GM23338 (cell line): ENCODE measurements around the gene STRA8. TPM values are rescaled to one million over a fixed set of nuclear protein-coding genes. Genes with fewer than 3 reads are reported as not detected.

Experiments
- ATAC-seq: fragments of 200-7000 bp; cut with Tn5 transposase; 3 replicates; pipeline ENCODE4 v1.9.1; 2020
- DNase-seq: peaks from one replicate; pipeline ENCODE4 v3.0.0-alpha.2; 2015; ENCODE audit warnings: low spot score
- H2AFZ ChIP-seq: fragments of 200-600 bp; sonication (generic); 2 replicates; pipeline ENCODE4 v1.8.0; 2016; ENCODE audit warnings: antibody characterized with exemption, mild to moderate bottlenecking, moderate library complexity
- H3F3A ChIP-seq: fragments of 200-600 bp; sonication (generic); replicated peaks from 2 replicates; pipeline ENCODE4 v1.8.0; 2017; ENCODE audit warnings: antibody characterized with exemption, mixed run types, low read depth
- H3K27ac ChIP-seq: fragments of 200-600 bp; sonication (generic); 2 replicates; pipeline ENCODE4 v1.6.1; 2016; ENCODE audit warnings: low read depth
- H3K27me3 ChIP-seq: fragments of 200-600 bp; sonication (generic); 2 replicates; pipeline ENCODE4 v1.8.0; 2016; ENCODE audit warnings: mild to moderate bottlenecking, mixed run types, moderate library complexity; ENCODE audit not compliant: insufficient read depth
- H3K36me3 ChIP-seq: fragments of 200-600 bp; sonication (generic); 2 replicates; pipeline ENCODE4 v1.8.0; 2016; ENCODE audit warnings: mild to moderate bottlenecking; ENCODE audit not compliant: insufficient read depth
- H3K4me1 ChIP-seq: fragments of 200-600 bp; sonication (generic); 2 replicates; pipeline ENCODE4 v1.8.0; 2016; ENCODE audit warnings: mild to moderate bottlenecking, moderate library complexity; ENCODE audit not compliant: insufficient read depth
- H3K4me2 ChIP-seq: fragments of 200-600 bp; sonication (generic); 2 replicates; pipeline ENCODE4 v1.7.1; 2017; ENCODE audit warnings: mixed run types
- H3K4me3 ChIP-seq: fragments of 200-600 bp; sonication (generic); 2 replicates; pipeline ENCODE4 v1.6.1; 2016; ENCODE audit warnings: mixed run types
- H3K79me2 ChIP-seq: fragments of 200-600 bp; sonication (generic); replicated peaks from 2 replicates; pipeline ENCODE4 v1.8.0; 2017; ENCODE audit warnings: mild to moderate bottlenecking; ENCODE audit not compliant: insufficient read depth
- H3K9me2 ChIP-seq: fragments of 200-600 bp; sonication (generic); 2 replicates; pipeline ENCODE4 v1.8.0; 2017; ENCODE audit not compliant: insufficient read depth
- H4K20me1 ChIP-seq: fragments of 200-600 bp; sonication (generic); replicated peaks from 2 replicates; pipeline ENCODE4 v1.8.0; 2017; ENCODE audit warnings: mild to moderate bottlenecking; ENCODE audit not compliant: insufficient read depth
- H3K27ac Mint-ChIP-seq: 2 replicates; pipeline ENCODE4 v1.8.0; 2020; ENCODE audit warnings: inconsistent platforms, mild to moderate bottlenecking, moderate library complexity, mixed read lengths
- H3K27me3 Mint-ChIP-seq: 3 replicates; pipeline ENCODE4 v1.8.0; 2022; ENCODE audit warnings: low read depth, mild to moderate bottlenecking, moderate library complexity, mixed read lengths, inconsistent platforms; ENCODE audit not compliant: insufficient read depth, poor library complexity
- H3K36me3 Mint-ChIP-seq: 3 replicates; pipeline ENCODE4 v1.8.0; 2021; ENCODE audit warnings: low read depth, mild to moderate bottlenecking, inconsistent platforms, moderate library complexity, mixed read lengths
- H3K4me1 Mint-ChIP-seq: 3 replicates; pipeline ENCODE4 v1.8.0; 2020; ENCODE audit warnings: mild to moderate bottlenecking, inconsistent platforms, mixed read lengths
- H3K4me3 Mint-ChIP-seq: 3 replicates; pipeline ENCODE4 v1.8.0; 2021; ENCODE audit warnings: moderate library complexity, mild to moderate bottlenecking, inconsistent platforms, mixed read lengths
- H3K9me3 Mint-ChIP-seq: 3 replicates; pipeline ENCODE4 v1.8.0; 2020; ENCODE audit warnings: moderate library complexity, mild to moderate bottlenecking, inconsistent platforms, mixed read lengths
- CREB1 ChIP-seq: fragments of 250-450 bp; sonication (Bioruptor Pico); IDR thresholded peaks from 2 replicates; pipeline ENCODE4 v1.5.0; 2020; ENCODE audit warnings: low read depth, mild to moderate bottlenecking, moderate library complexity
- CTCF ChIP-seq, 2 experiments: fragments of 200-600 bp in 1 of 2; sonication (generic) in 1 of 2; conservative IDR thresholded peaks; 2 replicates each; pipeline versions ENCODE4 v1.5.1 to v1.6.1; 2016 to 2017; ENCODE audit warnings: antibody characterized with exemption in 2 of 2, low read depth in 2 of 2, mild to moderate bottlenecking in 2 of 2, moderate library complexity in 1 of 2
- ETS1 ChIP-seq: IDR thresholded peaks from 2 replicates; pipeline ENCODE4 v1.6.1; 2016; ENCODE audit warnings: antibody characterized with exemption
- EZH2 ChIP-seq: fragments of 200-600 bp; sonication (generic); IDR thresholded peaks from one replicate; pipeline ENCODE4 v1.8.0; 2017; ENCODE audit warnings: antibody characterized with exemption, mild to moderate bottlenecking, low read depth; ENCODE audit not compliant: unreplicated experiment
- EZH2phosphoT487 ChIP-seq: fragments of 200-600 bp; sonication (generic); IDR thresholded peaks from one replicate; pipeline ENCODE4 v1.8.1; 2018; ENCODE audit warnings: antibody characterized with exemption; ENCODE audit not compliant: unreplicated experiment
- JUNB ChIP-seq: IDR thresholded peaks from one replicate; pipeline ENCODE4 v1.6.1; 2016; ENCODE audit warnings: antibody characterized with exemption; ENCODE audit not compliant: unreplicated experiment
- NANOG ChIP-seq: IDR thresholded peaks from 2 replicates; pipeline ENCODE4 v1.6.1; 2016; ENCODE audit warnings: antibody characterized with exemption, borderline replicate concordance
- POLR2AphosphoS5 ChIP-seq: IDR thresholded peaks from 2 replicates; pipeline ENCODE4 v1.6.1; 2016; ENCODE audit warnings: antibody characterized with exemption, low read depth
- REST ChIP-seq: IDR thresholded peaks from one replicate; pipeline ENCODE4 v1.6.1; 2018; ENCODE audit warnings: antibody characterized with exemption; ENCODE audit not compliant: unreplicated experiment
- STAT1 ChIP-seq: IDR thresholded peaks from one replicate; pipeline ENCODE4 v1.6.1; 2016; ENCODE audit warnings: antibody characterized with exemption; ENCODE audit not compliant: unreplicated experiment
- ZNF114 ChIP-seq: fragments of 250-450 bp; sonication (Bioruptor Pico); IDR thresholded peaks from 2 replicates; pipeline ENCODE4 v1.5.0; 2020; ENCODE audit warnings: mild to moderate bottlenecking, moderate library complexity
- ZNF331 ChIP-seq: fragments of 250-450 bp; sonication (Bioruptor Pico); IDR thresholded peaks from 2 replicates; pipeline ENCODE4 v1.5.0; 2020; ENCODE audit warnings: low read depth, mild to moderate bottlenecking, moderate library complexity
- polyA plus RNA-seq: library from polyadenylated mRNA; unstranded; fragments of >200 nt; fragmentation: Nextera tagmentation; extraction: Ambion mirVana; gene quantifications from 2 replicates; pipeline ENCODE4 v1.2.1, GENCODE V29; 2016
- total RNA-seq: library from RNA; depleted of rRNA; stranded (reverse); fragments of >200 nt; shearing (Covaris generic); gene quantifications from 2 replicates; pipeline ENCODE4 v1.2.3, GENCODE V29; 2014

STRA8 gene
- total and polyA plus RNA-seq, 2 experiments from 2014 or later, result not detected

GRCh38 chr7:135263321-135263970 is 29.8 kb downstream of the STRA8 start:
- no peaks in the 10 kb centered on the region for H3K36me3 ChIP-seq
- Mint-ChIP-seq H3K36me3 (peaks cover 16% of the 10 kb centered on the region; the same call in 2 of the 3 replicates), H3K9me3 (peaks cover 48% of the 10 kb centered on the region), H3K4me1 (peaks cover 2% of the 10 kb centered on the region; the same call in 2 of the 3 replicates), H3K4me3 (no peak overlapping the region), H3K27ac (no peak overlapping the region), H3K27me3 (peaks cover 10% of the 10 kb centered on the region)
- DNase-seq, result no peak
- no peak overlapping the region for H3K4me3 ChIP-seq
- H3K27me3 ChIP-seq, result no peaks in the 10 kb centered on the region
- no peaks in the 10 kb centered on the region for H3F3A ChIP-seq
- H2AFZ ChIP-seq, result no peak overlapping the region
- TF ChIP-seq POLR2AphosphoS5 (no peak), CTCF (conservative IDR thresholded peaks at IDR 0.05; ENCODE audit: low read depth in 2 of 2) (no peak), ZNF114 (CRISPR knock-in tag) (no peak), EZH2 (no peak), NANOG (no peak), ZNF331 (CRISPR knock-in tag) (no peak), ETS1 (no peak), STAT1 (no peak), CREB1 (CRISPR knock-in tag) (no peak), JUNB (no peak), EZH2phosphoT487 (no peak), REST (no peak)
- H3K4me1 ChIP-seq, result no peaks in the 10 kb centered on the region
- no peak for ATAC-seq
- H3K27ac ChIP-seq, result no peak overlapping the region
- H3K4me2 ChIP-seq, result no peak overlapping the region
- H3K9me2 ChIP-seq, result no peaks in the 10 kb centered on the region
- no peaks in the 10 kb centered on the region for H4K20me1 ChIP-seq
- no peaks in the 10 kb centered on the region for H3K79me2 ChIP-seq
